Measurements from ENCODE around the gene STAC3.

The STAC3 gene

DNA sequence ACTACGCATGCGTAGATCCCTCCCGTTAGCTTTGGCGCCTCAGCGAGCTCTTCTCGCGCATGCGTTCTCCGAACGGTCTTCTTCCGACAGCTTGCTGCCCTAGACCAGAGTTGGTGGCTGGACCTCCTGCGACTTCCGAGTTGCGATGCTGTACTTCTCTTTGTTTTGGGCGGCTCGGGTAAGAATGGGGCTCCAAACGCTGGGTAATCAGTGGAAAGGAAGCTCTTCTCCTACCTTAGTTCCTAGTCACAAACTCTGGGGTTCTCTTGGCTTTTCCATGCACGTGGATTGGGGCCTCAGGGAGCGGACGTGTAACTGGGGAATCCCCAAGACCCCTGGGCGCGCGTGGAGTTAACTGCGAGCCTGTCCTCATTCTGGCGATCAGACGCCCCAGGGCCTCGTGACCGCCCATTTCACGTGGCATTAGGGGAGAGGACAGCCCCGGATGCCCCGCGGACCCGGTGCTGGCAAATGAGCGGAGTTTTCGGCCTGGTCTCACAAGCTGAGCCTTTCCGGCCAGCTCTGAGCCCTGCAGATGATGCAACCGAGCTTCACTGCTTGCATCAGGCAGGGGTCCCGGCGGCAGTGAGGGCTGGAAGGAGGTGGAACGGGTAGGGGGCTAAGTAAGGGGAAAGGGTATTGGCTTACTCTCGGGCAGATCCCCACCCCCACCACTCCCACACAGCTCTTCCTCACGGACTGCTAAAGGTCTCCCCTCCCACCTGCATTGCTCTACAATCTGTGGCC, 21.2 kb downstream of the STAC3 start, which contains the start of gene SHMT2 (continued):
- TF ChIP-seq, protein P1, sequence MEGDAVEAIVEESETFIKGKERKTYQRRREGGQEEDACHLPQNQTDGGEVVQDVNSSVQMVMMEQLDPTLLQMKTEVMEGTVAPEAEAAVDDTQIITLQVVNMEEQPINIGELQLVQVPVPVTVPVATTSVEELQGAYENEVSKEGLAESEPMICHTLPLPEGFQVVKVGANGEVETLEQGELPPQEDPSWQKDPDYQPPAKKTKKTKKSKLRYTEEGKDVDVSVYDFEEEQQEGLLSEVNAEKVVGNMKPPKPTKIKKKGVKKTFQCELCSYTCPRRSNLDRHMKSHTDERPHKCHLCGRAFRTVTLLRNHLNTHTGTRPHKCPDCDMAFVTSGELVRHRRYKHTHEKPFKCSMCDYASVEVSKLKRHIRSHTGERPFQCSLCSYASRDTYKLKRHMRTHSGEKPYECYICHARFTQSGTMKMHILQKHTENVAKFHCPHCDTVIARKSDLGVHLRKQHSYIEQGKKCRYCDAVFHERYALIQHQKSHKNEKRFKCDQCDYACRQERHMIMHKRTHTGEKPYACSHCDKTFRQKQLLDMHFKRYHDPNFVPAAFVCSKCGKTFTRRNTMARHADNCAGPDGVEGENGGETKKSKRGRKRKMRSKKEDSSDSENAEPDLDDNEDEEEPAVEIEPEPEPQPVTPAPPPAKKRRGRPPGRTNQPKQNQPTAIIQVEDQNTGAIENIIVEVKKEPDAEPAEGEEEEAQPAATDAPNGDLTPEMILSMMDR (tag by site-specific recombination; IDR thresholded peaks at IDR 0.05) = no peak
- no peak for TF ChIP-seq ZNF112 (tag by site-specific recombination; IDR thresholded peaks at IDR 0.05)
- TF ChIP-seq, protein P2, sequence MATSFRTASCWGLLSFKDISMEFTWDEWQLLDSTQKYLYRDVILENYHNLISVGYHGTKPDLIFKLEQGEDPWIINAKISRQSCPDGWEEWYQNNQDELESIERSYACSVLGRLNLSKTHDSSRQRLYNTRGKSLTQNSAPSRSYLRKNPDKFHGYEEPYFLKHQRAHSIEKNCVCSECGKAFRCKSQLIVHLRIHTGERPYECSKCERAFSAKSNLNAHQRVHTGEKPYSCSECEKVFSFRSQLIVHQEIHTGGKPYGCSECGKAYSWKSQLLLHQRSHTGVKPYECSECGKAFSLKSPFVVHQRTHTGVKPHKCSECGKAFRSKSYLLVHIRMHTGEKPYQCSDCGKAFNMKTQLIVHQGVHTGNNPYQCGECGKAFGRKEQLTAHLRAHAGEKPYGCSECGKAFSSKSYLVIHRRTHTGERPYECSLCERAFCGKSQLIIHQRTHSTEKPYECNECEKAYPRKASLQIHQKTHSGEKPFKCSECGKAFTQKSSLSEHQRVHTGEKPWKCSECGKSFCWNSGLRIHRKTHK (tag by site-specific recombination; IDR thresholded peaks at IDR 0.05) = no peak
- peak; percentile 83 for TF ChIP-seq ZNF341 (tag by site-specific recombination; IDR thresholded peaks at IDR 0.05; ENCODE audit: low read depth)
- no peak for TF ChIP-seq ZNF654 (tag by site-specific recombination; IDR thresholded peaks at IDR 0.05; ENCODE audit: low read depth)
- TF ChIP-seq ZNF16 (tag by site-specific recombination; IDR thresholded peaks at IDR 0.05; ENCODE audit: low read depth) = no peak
- TF ChIP-seq, protein P3, sequence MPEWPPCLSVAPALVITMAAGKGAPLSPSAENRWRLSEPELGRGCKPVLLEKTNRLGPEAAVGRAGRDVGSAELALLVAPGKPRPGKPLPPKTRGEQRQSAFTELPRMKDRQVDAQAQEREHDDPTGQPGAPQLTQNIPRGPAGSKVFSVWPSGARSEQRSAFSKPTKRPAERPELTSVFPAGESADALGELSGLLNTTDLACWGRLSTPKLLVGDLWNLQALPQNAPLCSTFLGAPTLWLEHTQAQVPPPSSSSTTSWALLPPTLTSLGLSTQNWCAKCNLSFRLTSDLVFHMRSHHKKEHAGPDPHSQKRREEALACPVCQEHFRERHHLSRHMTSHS (tag by site-specific recombination; IDR thresholded peaks at IDR 0.05) = 0 out of 2 replicates have a peak, but pooled peaks have one; percentile 45
- TF ChIP-seq ZNF76 (tag by site-specific recombination; IDR thresholded peaks at IDR 0.05; ENCODE audit: borderline replicate concordance, low read depth) = 0 out of 2 replicates have a peak, but pooled peaks have one; percentile 20
- peak; percentile 33; the same call in 1 of the 2 replicates for TF ChIP-seq ZNF423 (tag by site-specific recombination; IDR thresholded peaks at IDR 0.05)
- no peak for TF ChIP-seq ZNF350 (tag by site-specific recombination; IDR thresholded peaks at IDR 0.05)
- peak; percentile 72 for TF ChIP-seq KLF16 (tag by site-specific recombination; IDR thresholded peaks at IDR 0.05)
- TF ChIP-seq, protein P4, sequence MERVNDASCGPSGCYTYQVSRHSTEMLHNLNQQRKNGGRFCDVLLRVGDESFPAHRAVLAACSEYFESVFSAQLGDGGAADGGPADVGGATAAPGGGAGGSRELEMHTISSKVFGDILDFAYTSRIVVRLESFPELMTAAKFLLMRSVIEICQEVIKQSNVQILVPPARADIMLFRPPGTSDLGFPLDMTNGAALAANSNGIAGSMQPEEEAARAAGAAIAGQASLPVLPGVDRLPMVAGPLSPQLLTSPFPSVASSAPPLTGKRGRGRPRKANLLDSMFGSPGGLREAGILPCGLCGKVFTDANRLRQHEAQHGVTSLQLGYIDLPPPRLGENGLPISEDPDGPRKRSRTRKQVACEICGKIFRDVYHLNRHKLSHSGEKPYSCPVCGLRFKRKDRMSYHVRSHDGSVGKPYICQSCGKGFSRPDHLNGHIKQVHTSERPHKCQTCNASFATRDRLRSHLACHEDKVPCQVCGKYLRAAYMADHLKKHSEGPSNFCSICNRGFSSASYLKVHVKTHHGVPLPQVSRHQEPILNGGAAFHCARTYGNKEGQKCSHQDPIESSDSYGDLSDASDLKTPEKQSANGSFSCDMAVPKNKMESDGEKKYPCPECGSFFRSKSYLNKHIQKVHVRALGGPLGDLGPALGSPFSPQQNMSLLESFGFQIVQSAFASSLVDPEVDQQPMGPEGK (tag by site-specific recombination; IDR thresholded peaks at IDR 0.05) = peak; percentile 75
- TF ChIP-seq ZNF629 (tag by site-specific recombination; IDR thresholded peaks at IDR 0.05) = peak; percentile 51; the same call in 1 of the 2 replicates
- TF ChIP-seq TCF7L2 (IDR thresholded peaks at IDR 0.05; ENCODE audit: borderline replicate concordance, low read depth, low read length) = no peak
- TF ChIP-seq ZNF529 (tag by site-specific recombination; IDR thresholded peaks at IDR 0.05; ENCODE audit: insufficient replicate concordance) = no peak
- TF ChIP-seq ZNF24 (tag by site-specific recombination; IDR thresholded peaks at IDR 0.05) = 0 out of 2 replicates have a peak, but pooled peaks have one; percentile 34
- TF ChIP-seq ZNF776 (tag by site-specific recombination; IDR thresholded peaks at IDR 0.05; ENCODE audit: borderline replicate concordance) = no peak
- peak; percentile 84; the same call in 1 of the 2 replicates for TF ChIP-seq ZNF324 (tag by site-specific recombination; IDR thresholded peaks at IDR 0.05)
- TF ChIP-seq, protein P5, sequence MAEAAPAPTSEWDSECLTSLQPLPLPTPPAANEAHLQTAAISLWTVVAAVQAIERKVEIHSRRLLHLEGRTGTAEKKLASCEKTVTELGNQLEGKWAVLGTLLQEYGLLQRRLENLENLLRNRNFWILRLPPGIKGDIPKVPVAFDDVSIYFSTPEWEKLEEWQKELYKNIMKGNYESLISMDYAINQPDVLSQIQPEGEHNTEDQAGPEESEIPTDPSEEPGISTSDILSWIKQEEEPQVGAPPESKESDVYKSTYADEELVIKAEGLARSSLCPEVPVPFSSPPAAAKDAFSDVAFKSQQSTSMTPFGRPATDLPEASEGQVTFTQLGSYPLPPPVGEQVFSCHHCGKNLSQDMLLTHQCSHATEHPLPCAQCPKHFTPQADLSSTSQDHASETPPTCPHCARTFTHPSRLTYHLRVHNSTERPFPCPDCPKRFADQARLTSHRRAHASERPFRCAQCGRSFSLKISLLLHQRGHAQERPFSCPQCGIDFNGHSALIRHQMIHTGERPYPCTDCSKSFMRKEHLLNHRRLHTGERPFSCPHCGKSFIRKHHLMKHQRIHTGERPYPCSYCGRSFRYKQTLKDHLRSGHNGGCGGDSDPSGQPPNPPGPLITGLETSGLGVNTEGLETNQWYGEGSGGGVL (tag by site-specific recombination; IDR thresholded peaks at IDR 0.05) = peak; percentile 95
- TF ChIP-seq ZNF624 (tag by site-specific recombination; IDR thresholded peaks at IDR 0.05) = no peak
- TF ChIP-seq ZBTB21 (tag by site-specific recombination; IDR thresholded peaks at IDR 0.05) = 0 out of 2 replicates have a peak, but pooled peaks have one; percentile 9
- peak; percentile 88 for TF ChIP-seq ZNF660 (tag by site-specific recombination; IDR thresholded peaks at IDR 0.05)
- no peak for TF ChIP-seq ZNF132 (tag by site-specific recombination; IDR thresholded peaks at IDR 0.05; ENCODE audit: borderline replicate concordance)
- TF ChIP-seq, protein P6, sequence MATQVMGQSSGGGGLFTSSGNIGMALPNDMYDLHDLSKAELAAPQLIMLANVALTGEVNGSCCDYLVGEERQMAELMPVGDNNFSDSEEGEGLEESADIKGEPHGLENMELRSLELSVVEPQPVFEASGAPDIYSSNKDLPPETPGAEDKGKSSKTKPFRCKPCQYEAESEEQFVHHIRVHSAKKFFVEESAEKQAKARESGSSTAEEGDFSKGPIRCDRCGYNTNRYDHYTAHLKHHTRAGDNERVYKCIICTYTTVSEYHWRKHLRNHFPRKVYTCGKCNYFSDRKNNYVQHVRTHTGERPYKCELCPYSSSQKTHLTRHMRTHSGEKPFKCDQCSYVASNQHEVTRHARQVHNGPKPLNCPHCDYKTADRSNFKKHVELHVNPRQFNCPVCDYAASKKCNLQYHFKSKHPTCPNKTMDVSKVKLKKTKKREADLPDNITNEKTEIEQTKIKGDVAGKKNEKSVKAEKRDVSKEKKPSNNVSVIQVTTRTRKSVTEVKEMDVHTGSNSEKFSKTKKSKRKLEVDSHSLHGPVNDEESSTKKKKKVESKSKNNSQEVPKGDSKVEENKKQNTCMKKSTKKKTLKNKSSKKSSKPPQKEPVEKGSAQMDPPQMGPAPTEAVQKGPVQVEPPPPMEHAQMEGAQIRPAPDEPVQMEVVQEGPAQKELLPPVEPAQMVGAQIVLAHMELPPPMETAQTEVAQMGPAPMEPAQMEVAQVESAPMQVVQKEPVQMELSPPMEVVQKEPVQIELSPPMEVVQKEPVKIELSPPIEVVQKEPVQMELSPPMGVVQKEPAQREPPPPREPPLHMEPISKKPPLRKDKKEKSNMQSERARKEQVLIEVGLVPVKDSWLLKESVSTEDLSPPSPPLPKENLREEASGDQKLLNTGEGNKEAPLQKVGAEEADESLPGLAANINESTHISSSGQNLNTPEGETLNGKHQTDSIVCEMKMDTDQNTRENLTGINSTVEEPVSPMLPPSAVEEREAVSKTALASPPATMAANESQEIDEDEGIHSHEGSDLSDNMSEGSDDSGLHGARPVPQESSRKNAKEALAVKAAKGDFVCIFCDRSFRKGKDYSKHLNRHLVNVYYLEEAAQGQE (tag by site-specific recombination; IDR thresholded peaks at IDR 0.05) = peak; percentile 49
- no peak for TF ChIP-seq ZNF221 (tag by site-specific recombination; IDR thresholded peaks at IDR 0.05; ENCODE audit: borderline replicate concordance)
- TF ChIP-seq GLIS2 (tag by site-specific recombination; IDR thresholded peaks at IDR 0.05) = peak; percentile 63; the same call in 1 of the 2 replicates
- peak; percentile 87 for TF ChIP-seq SP3 (tag by site-specific recombination; IDR thresholded peaks at IDR 0.05)

Data from HEK293 (cell line).